Activated CD4-positive, CD25-positive, alpha-beta regulatory T cell treated with anti-CD3 and anti-CD28 coated beads, Interleukin-2, amount 50 U/mL, for 16 hours (primary cell): ENCODE results near the gene ZFP36L2.
A peak's percentile ranks its signal among the peaks of the same experiment; 100 is the strongest.

Experiments used
- DNase-seq: peaks from one replicate; pipeline ENCODE4 v3.0.0-alpha.2; 2020; ENCODE audit warnings: low read depth, low spot score

The ZFP36L2 gene

GRCh38 chr2:43246641-43247040 lies 20.2 kb upstream of the ZFP36L2 start:
- no peak for DNase-seq

GRCh38 chr2:43241558-43241957 lies 15.2 kb upstream of the ZFP36L2 start:
- DNase-seq, result no peak

- DNase-seq, result no peak
Measured at GRCh38 chr2:43240766-43241150, 14.4 kb upstream of the ZFP36L2 start.

- no peak for DNase-seq
Measured at GRCh38 chr2:43239981-43240765, 13.8 kb upstream of the ZFP36L2 start.

- DNase-seq, result no peak
Measured at GRCh38 chr2:43238813-43239212, 12.4 kb upstream of the ZFP36L2 start.

- no peak for DNase-seq
Measured at GRCh38 chr2:43238176-43238575, 11.8 kb upstream of the ZFP36L2 start.

GRCh38 chr2:43233218-43234212 lies 7.1 kb upstream of the ZFP36L2 start:
- DNase-seq, result no peak

- no peak for DNase-seq
Measured at GRCh38 chr2:43230951-43231827, 4.8 kb upstream of the ZFP36L2 start.

GRCh38 chr2:43230351-43230885 lies 4.0 kb upstream of the ZFP36L2 start:
- DNase-seq, result no peak

GRCh38 chr2:43228756-43229659 lies 2.6 kb upstream of the ZFP36L2 start:
- no peak for DNase-seq

- DNase-seq, result no peak
Measured at GRCh38 chr2:43228321-43228751, 1.9 kb upstream of the ZFP36L2 start.

GRCh38 chr2:43227830-43228281 lies 1.4 kb upstream of the ZFP36L2 start:
- DNase-seq, result no peak

GRCh38 chr2:43226955-43227829 lies 786 bp upstream of the ZFP36L2 start:
- DNase-seq, result peak; percentile 41

GRCh38 chr2:43225788-43226557 lies 433 bp downstream of the ZFP36L2 start:
- DNase-seq, result peak; percentile 36

GRCh38 chr2:43225093-43225787 lies 1.2 kb downstream of the ZFP36L2 start:
- DNase-seq, result peak; percentile 28

- no peak for DNase-seq
Measured at GRCh38 chr2:43224571-43225092, 1.8 kb downstream of the ZFP36L2 start.

- DNase-seq, result peak; percentile 53
Measured at GRCh38 chr2:43224131-43224570, 2.3 kb downstream of the ZFP36L2 start.
